IMR-90 (cell line): ENCODE results near the gene CUX1. TPM values are rescaled to one million over a fixed set of nuclear protein-coding genes. Genes with fewer than 3 reads are reported as not detected.

Experiments
- ATAC-seq: fragments of 200-7000 bp; cut with Tn5 transposase; 2 replicates; pipeline ENCODE4 v1.9.1; 2020; ENCODE audit warnings: low read depth, mild to moderate bottlenecking, moderate library complexity
- BruUV-seq: library from RNA; stranded (reverse); fragments of 400-500 nt; replicated peaks from 2 replicates; lab custom pipeline; 2021; lab: Mats Ljungman, UMichigan
- CTCF ChIA-PET: fragments of 300-600 bp; formaldehyde crosslinking; extraction: SDS; loops from one replicate; lab custom pipeline; 2021; ENCODE audit warnings: antibody characterized with exemption; lab: Yijun Ruan, JAX
- POLR2A ChIA-PET: fragments of 300-600 bp; sonication (Branson Sonifier 250); formaldehyde crosslinking; loops from one replicate; lab custom pipeline; 2022; ENCODE audit warnings: antibody characterized with exemption; ENCODE audit not compliant: unreplicated experiment; lab: Charles Lee
- DNase-seq: peaks from one replicate; pipeline ENCODE4 v3.0.0; 2013
- H2AFZ ChIP-seq: replicated peaks from 2 replicates; pipeline ENCODE3; 2013; ENCODE audit warnings: low read length, mild to moderate bottlenecking; ENCODE audit not compliant: poor library complexity
- H2AK5ac ChIP-seq: 2 replicates; pipeline ENCODE4 v1.6.1; 2013; ENCODE audit warnings: low read depth, low read length, inconsistent platforms
- H2AK9ac ChIP-seq: replicated peaks from 2 replicates; pipeline ENCODE3; 2013; ENCODE audit warnings: mild to moderate bottlenecking, low read depth, low read length, moderate library complexity; ENCODE audit not compliant: poor library complexity
- H2BK120ac ChIP-seq: 2 replicates; pipeline ENCODE4 v1.6.1; 2013; ENCODE audit warnings: low read depth, low read length, inconsistent platforms
- H2BK15ac ChIP-seq: 3 replicates; pipeline ENCODE4 v1.6.1; 2013; ENCODE audit warnings: low read depth, low read length, inconsistent platforms
- H2BK20ac ChIP-seq: 2 replicates; pipeline ENCODE4 v1.6.1; 2013; ENCODE audit warnings: low read depth, mild to moderate bottlenecking, inconsistent platforms, low read length, moderate library complexity
- H2BK5ac ChIP-seq: 2 replicates; pipeline ENCODE4 v1.6.1; 2013; ENCODE audit warnings: mild to moderate bottlenecking, low read depth, low read length, inconsistent platforms; ENCODE audit not compliant: poor library complexity, severe bottlenecking
- H3K14ac ChIP-seq: replicated peaks from 2 replicates; pipeline ENCODE4 v1.6.1; 2013; ENCODE audit warnings: low read depth, low read length, inconsistent platforms
- H3K18ac ChIP-seq: 2 replicates; pipeline ENCODE4 v1.6.1; 2013; ENCODE audit warnings: low read depth, low read length, control low read depth
- H3K23ac ChIP-seq: 2 replicates; pipeline ENCODE4 v1.6.1; 2013; ENCODE audit warnings: low read depth, low read length, inconsistent platforms
- H3K27ac ChIP-seq: 2 replicates; pipeline ENCODE4 v1.5.1; 2013; ENCODE audit warnings: mild to moderate bottlenecking, control low read depth, low read length; ENCODE audit not compliant: insufficient read depth
- H3K27me3 ChIP-seq: 2 replicates; pipeline ENCODE4 v1.6.1; 2013; ENCODE audit warnings: low read length; ENCODE audit not compliant: control insufficient read depth, insufficient read depth
- H3K36me3 ChIP-seq: 2 replicates; pipeline ENCODE4 v1.6.1; 2013; ENCODE audit warnings: low read length, mixed read lengths; ENCODE audit not compliant: control insufficient read depth, insufficient read depth
- H3K4ac ChIP-seq: 2 replicates; pipeline ENCODE4 v1.6.1; 2013; ENCODE audit warnings: low read depth, low read length, inconsistent platforms
- H3K4me1 ChIP-seq: 2 replicates; pipeline ENCODE4 v1.6.1; 2013; ENCODE audit warnings: low read length, mixed read lengths; ENCODE audit not compliant: control insufficient read depth, insufficient read depth
- H3K4me2 ChIP-seq: 2 replicates; pipeline ENCODE4 v1.6.1; 2013; ENCODE audit warnings: low read depth, mild to moderate bottlenecking, control low read depth, low read length, moderate library complexity
- H3K4me3 ChIP-seq: 2 replicates; pipeline ENCODE4 v1.5.1; 2013; ENCODE audit warnings: low read depth, mild to moderate bottlenecking, control low read depth, low read length, moderate library complexity; ENCODE audit not compliant: insufficient read depth
- H3K56ac ChIP-seq: 2 replicates; pipeline ENCODE4 v1.6.1; 2013; ENCODE audit warnings: low read length, inconsistent platforms; ENCODE audit not compliant: insufficient read depth; ENCODE audit errors: extremely low read depth
- H3K79me1 ChIP-seq, 2 experiments: 2 replicates each; pipeline ENCODE4 v1.6.1; 2013; ENCODE audit warnings: low read length in 2 of 2, inconsistent platforms in 1 of 2, low read depth in 1 of 2
- H3K9ac ChIP-seq: 2 replicates; pipeline ENCODE4 v1.6.1; 2013; ENCODE audit warnings: low read depth, low read length, control low read depth
- H3K9me1 ChIP-seq: 2 replicates; pipeline ENCODE4 v1.6.1; 2013; ENCODE audit warnings: low read length, inconsistent platforms; ENCODE audit not compliant: insufficient read depth
- H3K9me3 ChIP-seq: 2 replicates; pipeline ENCODE4 v1.6.1; 2013; ENCODE audit warnings: low read length; ENCODE audit not compliant: control insufficient read depth, insufficient read depth
- H4K20me1 ChIP-seq: 2 replicates; pipeline ENCODE4 v1.6.1; 2013; ENCODE audit warnings: low read length, inconsistent platforms; ENCODE audit not compliant: insufficient read depth
- H4K5ac ChIP-seq: 2 replicates; pipeline ENCODE4 v1.6.1; 2013; ENCODE audit warnings: mild to moderate bottlenecking, low read depth, low read length, control low read depth
- H4K8ac ChIP-seq, 2 experiments: 2 replicates each; pipeline ENCODE4 v1.6.1; 2013; ENCODE audit warnings: low read depth in 2 of 2, low read length in 2 of 2, control low read depth in 1 of 2, inconsistent platforms in 1 of 2
- H4K91ac ChIP-seq: 2 replicates; pipeline ENCODE4 v1.6.1; 2013; ENCODE audit warnings: low read depth, low read length, inconsistent platforms; ENCODE audit not compliant: insufficient read depth
- BHLHE40 ChIP-seq: fragments of 150-350 bp; IDR thresholded peaks from 2 replicates; pipeline ENCODE4 v1.6.1; 2016; ENCODE audit warnings: mild to moderate bottlenecking, low read depth, low read length
- CEBPB ChIP-seq: IDR thresholded peaks from 2 replicates; pipeline ENCODE4 v1.6.1; 2012; ENCODE audit warnings: low read depth, low read length, improper control_type of control experiment
- CHD1 ChIP-seq: IDR thresholded peaks from 2 replicates; pipeline ENCODE4 v1.6.1; 2012; ENCODE audit warnings: low read depth, low read length, improper control_type of control experiment
- CTCF ChIP-seq: conservative IDR thresholded peaks from 2 replicates; pipeline ENCODE4 v1.5.1; 2012; ENCODE audit warnings: mild to moderate bottlenecking, low read depth, low read length, improper control_type of control experiment
- ELK1 ChIP-seq: fragments of 150-350 bp; IDR thresholded peaks from 2 replicates; pipeline ENCODE4 v1.6.1; 2016; ENCODE audit warnings: low read depth, mild to moderate bottlenecking, low read length, moderate library complexity, borderline replicate concordance
- FOS ChIP-seq: fragments of 150-350 bp; IDR thresholded peaks from 2 replicates; pipeline ENCODE4 v1.6.1; 2016; ENCODE audit warnings: low read depth, low read length
- MAFK ChIP-seq: IDR thresholded peaks from 2 replicates; pipeline ENCODE4 v1.6.1; 2012; ENCODE audit warnings: low read depth, low read length, improper control_type of control experiment
- MAZ ChIP-seq: IDR thresholded peaks from 2 replicates; pipeline ENCODE4 v1.6.1; 2012; ENCODE audit warnings: low read depth, mild to moderate bottlenecking, low read length, improper control_type of control experiment, moderate library complexity, borderline replicate concordance
- MXI1 ChIP-seq: IDR thresholded peaks from 2 replicates; pipeline ENCODE4 v1.6.1; 2012; ENCODE audit warnings: low read depth, mild to moderate bottlenecking, low read length, moderate library complexity, borderline replicate concordance
- NFE2L2 ChIP-seq: fragments of 150-350 bp; IDR thresholded peaks from 2 replicates; pipeline ENCODE4 v1.6.1; 2016; ENCODE audit warnings: low read depth, mild to moderate bottlenecking, low read length
- POLR2A ChIP-seq: IDR thresholded peaks from 2 replicates; pipeline ENCODE4 v1.6.1; 2012; ENCODE audit warnings: mild to moderate bottlenecking, low read depth, low read length
- RAD21 ChIP-seq: IDR thresholded peaks from 2 replicates; pipeline ENCODE4 v1.6.1; 2012; ENCODE audit warnings: low read length, improper control_type of control experiment
- RCOR1 ChIP-seq: IDR thresholded peaks from 2 replicates; pipeline ENCODE4 v1.6.1; 2012; ENCODE audit warnings: mild to moderate bottlenecking, low read length, improper control_type of control experiment; ENCODE audit not compliant: insufficient replicate concordance
- RFX5 ChIP-seq: IDR thresholded peaks from 2 replicates; pipeline ENCODE4 v1.8.0; 2012; ENCODE audit warnings: low read depth, mild to moderate bottlenecking, low read length, moderate library complexity
- SMC3 ChIP-seq: fragments of 150-350 bp; IDR thresholded peaks from 2 replicates; pipeline ENCODE4 v1.6.1; 2016; ENCODE audit warnings: low read depth, mild to moderate bottlenecking, antibody characterized with exemption, low read length, moderate library complexity
- USF2 ChIP-seq: fragments of 150-350 bp; IDR thresholded peaks from 2 replicates; pipeline ENCODE4 v1.6.1; 2017; ENCODE audit warnings: mild to moderate bottlenecking, antibody characterized with exemption, low read length, low read depth
- WGBS, 2 experiments: methylation state at CpG; one replicate each; pipeline versions ENCODE4 v1.1.5 to v1.1.7; 2013; ENCODE audit warnings: missing lambda C conversion rate in 2 of 2; ENCODE audit not compliant: insufficient read length in 1 of 2; ENCODE audit errors: extremely low coverage in 2 of 2; 5-methylcytosine and 5-hydroxymethylcytosine counted together
- dilution Hi-C: fragments of 300-500 bp; cut with HindIII; formaldehyde crosslinking; loops from one replicate; pipeline ENCODE4 v1.14.3; 2018; ENCODE audit warnings: low sequenced_read_pairs; ENCODE audit not compliant: unreplicated experiment
- in situ Hi-C: fragments of 300-500 bp; cut with MboI; formaldehyde crosslinking; loops from 3 replicates; pipeline ENCODE4 v1.14.3; 2019; ENCODE audit warnings: low sequenced_read_pairs, inconsistent platforms, mixed read lengths
- intact Hi-C: fragments of 100-400 bp; cut with micrococcal nuclease; formaldehyde crosslinking; loops from 2 replicates; pipeline ENCODE4 v1.10.0; 2022
- polyA plus RNA-seq, 3 experiments: library from polyadenylated mRNA; depleted of rRNA; stranded (reverse); fragments of >200 nt; gene quantifications; 2 replicates each; pipeline ENCODE4 v1.2.3, GENCODE V29; 2012; ENCODE audit warnings: low replicate concordance in 1 of 3
- total RNA-seq: library from RNA; depleted of rRNA; stranded (reverse); fragments of >200 nt; gene quantifications from 2 replicates; pipeline ENCODE4 v1.2.3, GENCODE V29; 2012

Gene CUX1
- total and polyA plus RNA-seq, 2 of the 4 experiments (the other 2 are of a cell fraction) = 19.7 to 46.4 TPM

- Histone ChIP-seq H3K27me3 (no peaks in the 10 kb centered on the region), H2AFZ (no peak overlapping the region), H3K4me2 (no peak overlapping the region), H4K5ac (no peak overlapping the region), H3K4ac (no peak overlapping the region), H3K79me1 (no peaks in the 10 kb centered on the region), H2AK5ac (no peak overlapping the region), H3K4me1 (no peaks in the 10 kb centered on the region), H3K9ac (no peak overlapping the region), H4K91ac (no peak overlapping the region), H4K8ac (no peak overlapping the region), H3K9me1 (peaks cover 7% of the 10 kb centered on the region; the same call in 1 of the 2 replicates), H3K9me3 (no peaks in the 10 kb centered on the region), H4K20me1 (no peaks in the 10 kb centered on the region; the same call in 1 of the 2 replicates), H2BK120ac (no peak overlapping the region), H3K56ac (no peak overlapping the region), H3K27ac (no peak overlapping the region), H2BK20ac (no peak overlapping the region), H3K4me3 (no peak overlapping the region), H3K18ac (no peak overlapping the region), H2AK9ac (no peak overlapping the region), H3K36me3 (peaks cover 42% of the 10 kb centered on the region), H2BK5ac (no peak overlapping the region), H3K14ac (no peak overlapping the region), H2BK15ac (no peak overlapping the region), H3K23ac (no peak overlapping the region)
- BruUV-seq = no TSS peak
- ATAC-seq = no peak
- no peak for DNase-seq
- 100% methylated on average over 3 of the region's 4 CpGs; no CpG with 5 or more reads in 1 of the 2 experiments for WGBS, 2 experiments
- dilution Hi-C loops (no loop called here), in situ Hi-C loops (no loop called here), intact Hi-C loops (no loop called here)
- CTCF ChIA-PET = no interaction called here
- no peak for TF ChIP-seq MAZ
- no peak for TF ChIP-seq ELK1
- TF ChIP-seq RFX5 = no peak
- no peak for TF ChIP-seq RCOR1
- TF ChIP-seq USF2 = no peak
- no peak for TF ChIP-seq POLR2A
- no peak for TF ChIP-seq CTCF
- no peak for TF ChIP-seq FOS
- no peak for TF ChIP-seq MXI1
- TF ChIP-seq MAFK = no peak
- TF ChIP-seq RAD21 = no peak
- no peak for TF ChIP-seq CEBPB
- no peak for TF ChIP-seq NFE2L2
- no peak for TF ChIP-seq BHLHE40
- TF ChIP-seq CHD1 = no peak
- TF ChIP-seq SMC3 = no peak
- POLR2A ChIA-PET = no interaction called here
These were observed 366.9 kb downstream of the CUX1 start for GRCh38 chr7:102184303-102184702.
